A549 (cell line): ENCODE measurements around the gene AKAP11.

Experiments used
- BHLHE40 ChIP-seq: IDR thresholded peaks from 2 replicates; pipeline ENCODE4 v1.6.1; 2012; ENCODE audit warnings: low read depth, low read length, inconsistent platforms
- EP300 ChIP-seq, 2 experiments: fragments of >200 bp; sonication (Bioruptor Twin); formaldehyde crosslinking; IDR thresholded peaks; 2 replicates in 1 of 2; 3 replicates in 1 of 2; pipeline ENCODE4 v1.6.1; 2016 to 2017
- FOSB ChIP-seq: fragments of 250-450 bp; sonication (Bioruptor Pico); IDR thresholded peaks from 2 replicates; pipeline ENCODE4 v1.5.0; 2020; ENCODE audit warnings: mild to moderate bottlenecking, moderate library complexity
- HDAC2 ChIP-seq: fragments of 200-600 bp; sonication (generic); IDR thresholded peaks from 2 replicates; pipeline ENCODE4 v1.6.1; 2016
- MAFK ChIP-seq: fragments of 450-650 bp; IDR thresholded peaks from 2 replicates; pipeline ENCODE4 v1.6.1; 2014; ENCODE audit not compliant: partially characterized antibody
- MAZ ChIP-seq: fragments of 150-350 bp; IDR thresholded peaks from 2 replicates; pipeline ENCODE4 v1.6.1; 2014; ENCODE audit warnings: antibody characterized with exemption, low read depth, low read length, borderline replicate concordance
- POLR2A ChIP-seq: IDR thresholded peaks from 2 replicates; pipeline ENCODE4 v1.6.1; 2012; ENCODE audit warnings: mild to moderate bottlenecking, low read length
- RCOR1 ChIP-seq: fragments of 150-350 bp; IDR thresholded peaks from 2 replicates; pipeline ENCODE4 v1.6.1; 2014; ENCODE audit warnings: antibody characterized with exemption, low read length, low read depth
- RFX5 ChIP-seq: fragments of 450-650 bp; IDR thresholded peaks from 2 replicates; pipeline ENCODE4 v1.7.1; 2014; ENCODE audit warnings: antibody characterized with exemption, mild to moderate bottlenecking, moderate library complexity
- ZNF302 ChIP-seq: fragments of 250-450 bp; sonication (Bioruptor Pico); IDR thresholded peaks from 2 replicates; pipeline ENCODE4 v1.9.0; 2021; ENCODE audit warnings: inconsistent platforms, mild to moderate bottlenecking, moderate library complexity
- TF ChIP-seq, protein P1 (sequence below): fragments of >200 bp; sonication (Bioruptor Twin); formaldehyde crosslinking; IDR thresholded peaks from 3 replicates; pipeline ENCODE4 v1.5.1; 2016

DNA sequence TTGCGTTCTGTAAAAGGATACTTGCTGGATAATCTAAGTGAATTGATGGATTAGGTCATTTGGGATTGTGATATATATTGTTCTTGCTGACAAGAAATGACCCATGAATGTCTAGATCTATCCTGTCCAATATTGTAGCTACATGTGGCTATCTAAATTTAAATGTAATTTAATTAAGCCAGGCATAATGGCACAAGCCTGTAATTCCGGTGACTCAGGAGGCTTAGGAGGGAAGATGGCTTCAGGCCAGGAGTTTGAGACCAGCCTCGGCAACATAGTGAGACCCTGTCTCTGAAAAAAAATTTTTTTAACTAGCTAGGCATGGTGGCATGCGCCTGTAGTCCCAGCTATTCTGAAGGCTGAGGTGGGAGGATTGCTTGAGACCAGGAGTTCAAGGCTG is 39.3 kb upstream of the AKAP11 start:
- no peak for TF ChIP-seq RCOR1
- TF ChIP-seq BHLHE40, result no peak
- TF ChIP-seq RFX5, result no peak
- TF ChIP-seq HDAC2, result no peak
- TF ChIP-seq, protein P1, sequence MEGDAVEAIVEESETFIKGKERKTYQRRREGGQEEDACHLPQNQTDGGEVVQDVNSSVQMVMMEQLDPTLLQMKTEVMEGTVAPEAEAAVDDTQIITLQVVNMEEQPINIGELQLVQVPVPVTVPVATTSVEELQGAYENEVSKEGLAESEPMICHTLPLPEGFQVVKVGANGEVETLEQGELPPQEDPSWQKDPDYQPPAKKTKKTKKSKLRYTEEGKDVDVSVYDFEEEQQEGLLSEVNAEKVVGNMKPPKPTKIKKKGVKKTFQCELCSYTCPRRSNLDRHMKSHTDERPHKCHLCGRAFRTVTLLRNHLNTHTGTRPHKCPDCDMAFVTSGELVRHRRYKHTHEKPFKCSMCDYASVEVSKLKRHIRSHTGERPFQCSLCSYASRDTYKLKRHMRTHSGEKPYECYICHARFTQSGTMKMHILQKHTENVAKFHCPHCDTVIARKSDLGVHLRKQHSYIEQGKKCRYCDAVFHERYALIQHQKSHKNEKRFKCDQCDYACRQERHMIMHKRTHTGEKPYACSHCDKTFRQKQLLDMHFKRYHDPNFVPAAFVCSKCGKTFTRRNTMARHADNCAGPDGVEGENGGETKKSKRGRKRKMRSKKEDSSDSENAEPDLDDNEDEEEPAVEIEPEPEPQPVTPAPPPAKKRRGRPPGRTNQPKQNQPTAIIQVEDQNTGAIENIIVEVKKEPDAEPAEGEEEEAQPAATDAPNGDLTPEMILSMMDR, result no peak
- TF ChIP-seq MAZ, result no peak
- TF ChIP-seq FOSB (CRISPR knock-in tag), result no peak
- TF ChIP-seq EP300 (IDR thresholded peaks at IDR 0.05), result no peak
- no peak for TF ChIP-seq ZNF302 (CRISPR knock-in tag)
- no peak for TF ChIP-seq POLR2A
- TF ChIP-seq MAFK, result no peak
